ENCODE data around the gene ZRANB1.
A peak's percentile ranks its signal among the peaks of the same experiment; 100 is the strongest.

ZRANB1 gene

GRCh38 chr10:125002423-125003145 lies 60.7 kb downstream of the ZRANB1 start:
- no peak overlapping the region for H3K27ac ChIP-seq
- TF ChIP-seq ZFX (IDR thresholded peaks at IDR 0.05; ENCODE audit: borderline replicate concordance) (no peak), CTCF (IDR thresholded peaks at IDR 0.05) (no peak)

- H3K27ac ChIP-seq, result no peak overlapping the region
- TF ChIP-seq ZFX (IDR thresholded peaks at IDR 0.05; ENCODE audit: borderline replicate concordance) (no peak), CTCF (IDR thresholded peaks at IDR 0.05) (peak; percentile 30; the same call in 1 of the 2 replicates)
These were observed 61.4 kb downstream of the ZRANB1 start for GRCh38 chr10:125003146-125003900.

GRCh38 chr10:125003901-125004467 lies 62.1 kb downstream of the ZRANB1 start:
- H3K27ac ChIP-seq, result no peak overlapping the region
- TF ChIP-seq CTCF (IDR thresholded peaks at IDR 0.05) (no peak), ZFX (IDR thresholded peaks at IDR 0.05; ENCODE audit: borderline replicate concordance) (no peak)

- TF ChIP-seq ZFX (IDR thresholded peaks at IDR 0.05; ENCODE audit: borderline replicate concordance) (no peak), CTCF (IDR thresholded peaks at IDR 0.05) (no peak)
- H3K27ac ChIP-seq, result no peak overlapping the region
These were observed 62.8 kb downstream of the ZRANB1 start for GRCh38 chr10:125004571-125005311.

- no peak overlapping the region for H3K27ac ChIP-seq
- TF ChIP-seq ZFX (IDR thresholded peaks at IDR 0.05; ENCODE audit: borderline replicate concordance) (no peak), CTCF (IDR thresholded peaks at IDR 0.05) (no peak)
These were observed 63.6 kb downstream of the ZRANB1 start for GRCh38 chr10:125005312-125006187.

GRCh38 chr10:125006188-125006680 lies 64.3 kb downstream of the ZRANB1 start:
- TF ChIP-seq CTCF (IDR thresholded peaks at IDR 0.05), result no peak
- no peak for TF ChIP-seq ZFX (IDR thresholded peaks at IDR 0.05; ENCODE audit: borderline replicate concordance)
- H3K27ac ChIP-seq, result no peak overlapping the region

Measured in 22Rv1 (cell line).